Endothelial cell of umbilical vein (primary cell): Measurements from ENCODE around the gene ANO1.

Experiments used
- MYC ChIP-seq: IDR thresholded peaks from one replicate; pipeline ENCODE4 v1.6.1; 2011; ENCODE audit warnings: mild to moderate bottlenecking, low read depth, low read length
- TF ChIP-seq, protein P1 (sequence below), 2 donors: IDR thresholded peaks; 1 replicate in 1 of 2; 2 replicates in 1 of 2; pipeline ENCODE4 v1.5.1; 2011; ENCODE audit warnings: low read length in 2 of 2, mild to moderate bottlenecking in 2 of 2, moderate library complexity in 2 of 2, control low read depth in 1 of 2, inconsistent platforms in 1 of 2, low read depth in 1 of 2; ENCODE audit not compliant: insufficient read depth in 1 of 2; ENCODE audit errors: extremely low read depth in 1 of 2

DNA sequence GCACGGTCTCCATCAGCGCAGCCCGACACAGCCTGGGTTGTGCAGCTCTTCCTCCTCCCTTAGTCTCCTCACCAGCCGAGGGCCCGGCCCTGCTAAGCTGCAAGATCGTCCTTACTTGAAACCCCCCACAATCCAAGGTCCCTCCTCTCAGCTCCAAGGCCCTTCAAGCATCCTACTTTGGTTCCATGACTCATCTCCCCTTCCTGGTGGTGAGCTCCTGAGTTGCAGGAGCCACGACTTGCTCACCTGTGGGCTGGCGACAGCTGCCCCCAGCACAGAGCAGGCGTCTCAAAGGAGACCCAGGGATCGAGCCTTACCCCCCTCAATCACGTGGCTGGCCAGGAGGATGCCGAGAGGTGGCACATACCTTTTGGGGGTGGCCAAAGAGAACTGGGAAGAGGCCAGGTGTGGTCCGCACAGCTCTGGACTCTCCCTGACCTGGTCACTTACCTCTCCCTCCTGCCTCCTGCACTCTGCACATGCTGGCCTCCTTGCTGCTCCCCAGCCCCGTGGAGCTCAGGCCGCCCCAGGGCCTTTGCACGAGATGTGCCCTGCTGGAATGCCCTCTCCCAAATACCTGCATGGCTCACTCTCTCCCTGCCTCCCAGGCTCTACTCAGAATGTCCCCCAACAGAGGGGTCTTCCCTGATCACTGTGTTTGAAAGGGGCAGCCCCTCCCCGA is 89.7 kb downstream of the ANO1 start:
- TF ChIP-seq, protein P1, sequence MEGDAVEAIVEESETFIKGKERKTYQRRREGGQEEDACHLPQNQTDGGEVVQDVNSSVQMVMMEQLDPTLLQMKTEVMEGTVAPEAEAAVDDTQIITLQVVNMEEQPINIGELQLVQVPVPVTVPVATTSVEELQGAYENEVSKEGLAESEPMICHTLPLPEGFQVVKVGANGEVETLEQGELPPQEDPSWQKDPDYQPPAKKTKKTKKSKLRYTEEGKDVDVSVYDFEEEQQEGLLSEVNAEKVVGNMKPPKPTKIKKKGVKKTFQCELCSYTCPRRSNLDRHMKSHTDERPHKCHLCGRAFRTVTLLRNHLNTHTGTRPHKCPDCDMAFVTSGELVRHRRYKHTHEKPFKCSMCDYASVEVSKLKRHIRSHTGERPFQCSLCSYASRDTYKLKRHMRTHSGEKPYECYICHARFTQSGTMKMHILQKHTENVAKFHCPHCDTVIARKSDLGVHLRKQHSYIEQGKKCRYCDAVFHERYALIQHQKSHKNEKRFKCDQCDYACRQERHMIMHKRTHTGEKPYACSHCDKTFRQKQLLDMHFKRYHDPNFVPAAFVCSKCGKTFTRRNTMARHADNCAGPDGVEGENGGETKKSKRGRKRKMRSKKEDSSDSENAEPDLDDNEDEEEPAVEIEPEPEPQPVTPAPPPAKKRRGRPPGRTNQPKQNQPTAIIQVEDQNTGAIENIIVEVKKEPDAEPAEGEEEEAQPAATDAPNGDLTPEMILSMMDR (IDR thresholded peaks at IDR 0.05; ENCODE audit: extremely low read depth in 1 of 2, insufficient read depth in 1 of 2, low read depth in 1 of 2, low read length in 2 of 2): no peak
- TF ChIP-seq MYC: no peak
